Gastrocnemius medialis (tissue), 4 donors: ENCODE results near the gene LYRM2.

Source experiments
- POLR2A ChIP-seq, 2 donors: fragments of 450-650 bp; IDR thresholded peaks; one replicate each; pipeline ENCODE4 v1.6.1; 2017; ENCODE audit warnings: antibody characterized with exemption in 2 of 2, mild to moderate bottlenecking in 2 of 2, moderate library complexity in 2 of 2
- TF ChIP-seq, protein P1 (sequence below), 5 experiments: fragments of 450-650 bp in 3 of 5; fragments of 200-600 bp in 2 of 5; sonication (generic) in 2 of 5; IDR thresholded peaks in 4 of 5; conservative IDR thresholded peaks in 1 of 5; 1 replicate in 4 of 5; 2 replicates in 1 of 5; pipeline ENCODE4 v1.5.1; 2016 to 2019; ENCODE audit warnings: antibody characterized with exemption in 5 of 5, mild to moderate bottlenecking in 3 of 5, moderate library complexity in 3 of 5

DNA sequence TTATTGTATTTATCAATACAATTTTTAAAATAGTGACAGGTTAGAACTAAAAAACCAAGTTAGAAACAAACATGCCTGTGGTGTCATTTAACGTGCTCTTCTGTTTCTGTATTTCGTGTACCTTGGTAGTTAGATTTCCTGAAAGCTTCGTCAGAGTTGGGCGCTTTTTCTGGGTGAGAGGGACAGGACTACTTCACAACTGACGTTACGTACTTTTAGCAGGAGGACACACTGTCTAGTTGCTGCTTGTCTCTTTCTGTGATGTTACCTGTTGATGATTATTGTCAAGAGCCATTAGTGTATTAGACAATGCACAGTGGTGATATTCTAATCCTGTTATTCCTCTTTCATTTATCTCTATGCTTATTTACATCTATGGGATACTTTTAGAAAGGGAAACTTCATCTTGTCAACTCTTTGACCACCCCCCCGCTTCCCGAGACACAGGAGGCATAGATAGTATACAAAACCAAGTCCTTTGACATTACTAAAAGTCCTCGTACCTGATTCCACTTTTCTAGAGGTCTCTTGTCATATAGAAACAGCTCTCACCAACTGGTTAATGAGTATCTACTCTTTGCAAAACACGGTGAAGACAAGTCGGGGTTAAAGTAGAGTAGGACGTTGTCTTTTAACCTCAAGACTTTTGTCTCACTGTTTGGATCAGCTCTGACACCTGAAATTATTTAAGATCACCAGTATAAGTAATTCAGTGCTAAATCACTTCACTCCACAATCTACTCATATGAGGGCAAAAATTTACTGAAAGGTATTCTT, 96.3 kb downstream of the LYRM2 start:
- TF ChIP-seq, protein P1, sequence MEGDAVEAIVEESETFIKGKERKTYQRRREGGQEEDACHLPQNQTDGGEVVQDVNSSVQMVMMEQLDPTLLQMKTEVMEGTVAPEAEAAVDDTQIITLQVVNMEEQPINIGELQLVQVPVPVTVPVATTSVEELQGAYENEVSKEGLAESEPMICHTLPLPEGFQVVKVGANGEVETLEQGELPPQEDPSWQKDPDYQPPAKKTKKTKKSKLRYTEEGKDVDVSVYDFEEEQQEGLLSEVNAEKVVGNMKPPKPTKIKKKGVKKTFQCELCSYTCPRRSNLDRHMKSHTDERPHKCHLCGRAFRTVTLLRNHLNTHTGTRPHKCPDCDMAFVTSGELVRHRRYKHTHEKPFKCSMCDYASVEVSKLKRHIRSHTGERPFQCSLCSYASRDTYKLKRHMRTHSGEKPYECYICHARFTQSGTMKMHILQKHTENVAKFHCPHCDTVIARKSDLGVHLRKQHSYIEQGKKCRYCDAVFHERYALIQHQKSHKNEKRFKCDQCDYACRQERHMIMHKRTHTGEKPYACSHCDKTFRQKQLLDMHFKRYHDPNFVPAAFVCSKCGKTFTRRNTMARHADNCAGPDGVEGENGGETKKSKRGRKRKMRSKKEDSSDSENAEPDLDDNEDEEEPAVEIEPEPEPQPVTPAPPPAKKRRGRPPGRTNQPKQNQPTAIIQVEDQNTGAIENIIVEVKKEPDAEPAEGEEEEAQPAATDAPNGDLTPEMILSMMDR (IDR thresholded peaks at IDR 0.05 in 4 of 5, conservative IDR thresholded peaks at IDR 0.05 in 1 of 5), result no peak
- no peak for TF ChIP-seq POLR2A (IDR thresholded peaks at IDR 0.05)
